H4 (cell line): Measurements from ENCODE around the gene ZFP36L2. TPM values are rescaled to one million over a fixed set of nuclear protein-coding genes. Genes with fewer than 3 reads are reported as not detected.
A peak's percentile ranks its signal among the peaks of the same experiment; 100 is the strongest.

Source experiments
- DNase-seq: peaks from one replicate; pipeline ENCODE4 v3.0.0-alpha.2; 2015; ENCODE audit warnings: low spot score
- total RNA-seq: library from RNA; depleted of rRNA; stranded (reverse); fragments of >200 nt; shearing (Covaris generic); gene quantifications from 2 replicates; pipeline ENCODE4 v1.2.3, GENCODE V29; 2014

The ZFP36L2 gene
- total RNA-seq, 1 experiment from 2014 or later = 2.1 TPM

DNA sequence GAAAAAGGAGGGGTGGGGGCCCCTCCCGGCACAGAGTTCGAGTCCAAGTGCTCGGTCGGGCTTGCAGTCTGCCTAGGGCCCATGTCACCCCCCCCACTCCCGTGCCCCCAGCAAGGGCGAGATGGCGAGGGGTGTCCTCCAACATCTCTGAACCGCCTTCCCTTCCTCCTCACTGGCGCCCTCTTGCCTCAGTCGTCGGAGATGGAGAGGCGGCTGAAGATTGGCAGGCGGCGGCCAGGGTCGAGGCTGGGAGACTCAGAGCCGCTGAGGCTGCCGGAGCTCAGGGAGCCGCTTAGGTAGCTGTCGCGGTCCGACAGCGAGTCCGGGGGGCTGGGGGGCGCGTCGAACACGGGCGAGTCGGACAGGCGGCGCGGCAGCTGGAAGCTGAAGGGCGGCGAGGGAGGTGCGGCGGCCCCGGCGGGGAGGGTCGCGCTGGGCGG lies 2.3 kb downstream of the ZFP36L2 start:
- DNase-seq = peak; percentile 65

DNA sequence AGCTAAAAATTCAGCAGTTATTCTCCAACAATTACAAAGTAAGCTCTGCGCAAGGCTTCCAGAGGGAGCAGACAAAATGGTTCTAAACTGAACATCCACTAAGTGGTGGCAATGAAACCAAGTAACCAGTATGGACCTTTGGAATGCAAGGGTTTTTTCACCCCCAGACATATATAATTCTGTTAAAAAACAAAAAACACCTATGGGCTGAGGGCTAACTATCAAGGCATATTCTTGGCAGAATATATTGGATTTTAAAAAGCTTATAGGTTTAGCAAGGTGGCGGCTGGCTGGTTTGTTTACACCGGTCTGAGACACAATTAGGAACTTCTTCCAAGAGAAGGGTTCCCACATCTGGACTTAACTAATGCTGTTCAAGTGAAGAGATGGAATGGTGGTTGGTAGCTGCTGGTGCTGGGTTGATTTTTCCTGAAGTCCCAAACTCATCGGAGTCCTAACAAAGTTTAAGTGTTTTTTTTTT lies 2.8 kb downstream of the ZFP36L2 start:
- DNase-seq = no peak

DNA sequence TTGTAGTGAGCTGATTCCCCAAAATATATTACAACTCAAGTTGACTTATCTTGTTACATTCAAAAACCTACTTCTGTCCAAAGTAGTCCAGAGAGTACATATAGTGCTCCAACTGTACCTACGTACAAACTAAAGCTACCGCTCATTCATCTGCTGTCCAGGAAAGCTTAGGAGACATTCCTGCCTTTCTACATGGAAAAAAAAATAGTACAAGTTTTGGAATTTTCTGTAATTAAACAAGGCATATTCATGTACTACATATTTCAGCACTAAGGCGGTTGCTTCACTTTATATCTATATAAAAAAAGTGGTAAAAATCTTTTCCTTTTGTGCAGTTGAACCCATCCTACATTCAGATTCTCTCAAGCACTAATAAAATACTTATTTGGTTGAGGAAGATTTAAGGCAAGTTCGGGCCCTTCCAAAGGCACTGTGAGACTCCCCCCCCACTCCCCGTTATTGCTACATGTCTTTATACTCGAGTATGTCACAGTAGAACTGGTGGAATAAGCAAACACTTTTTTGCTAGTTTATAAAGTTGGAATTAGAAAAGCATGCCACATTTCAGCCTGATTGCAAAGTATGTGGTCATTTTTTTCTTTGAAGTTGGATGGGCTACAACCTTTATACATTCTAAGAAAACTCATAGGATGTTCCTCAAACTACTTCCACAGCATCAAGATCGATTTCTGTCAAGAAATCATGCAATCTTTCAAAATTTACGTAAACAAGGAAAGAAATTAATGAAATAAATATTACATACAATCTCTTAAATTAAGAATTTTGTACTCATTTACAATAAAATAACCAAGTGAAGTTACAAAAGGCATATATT lies 3.7 kb downstream of the ZFP36L2 start:
- no peak for DNase-seq

DNA sequence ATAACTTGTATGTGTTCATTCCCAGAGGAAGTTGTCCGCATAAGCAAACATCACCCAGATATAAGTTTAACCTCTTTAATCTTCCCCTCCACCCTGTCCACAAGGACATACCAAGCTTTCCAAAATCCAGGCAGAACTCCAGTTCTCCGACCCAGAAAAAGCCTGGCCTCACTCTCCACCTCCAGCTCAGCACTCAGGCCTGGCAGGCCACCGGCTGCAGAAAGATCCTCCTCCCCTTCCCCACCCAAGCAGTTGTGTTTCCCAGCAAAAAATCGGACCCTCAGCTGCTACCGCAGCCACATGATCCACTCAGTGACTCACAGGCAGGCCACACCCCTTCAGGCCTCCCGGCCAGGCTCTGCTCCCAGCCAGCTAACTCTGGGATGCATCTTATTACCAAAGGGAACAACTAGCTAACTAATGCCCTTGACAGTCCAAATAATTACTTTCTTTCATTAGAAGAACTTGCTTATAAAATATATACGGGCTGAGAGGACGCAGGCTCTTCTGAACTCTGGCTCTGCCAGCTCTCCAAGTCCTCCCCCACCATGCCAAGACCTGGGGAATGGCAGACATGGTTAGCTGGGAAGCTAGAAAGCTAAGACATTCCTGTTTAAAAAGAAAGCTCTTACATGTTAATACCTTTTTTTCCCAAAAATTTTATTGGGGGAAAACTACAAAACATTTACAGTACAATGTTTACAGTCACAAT lies 4.5 kb downstream of the ZFP36L2 start:
- DNase-seq = peak; percentile 94

DNA sequence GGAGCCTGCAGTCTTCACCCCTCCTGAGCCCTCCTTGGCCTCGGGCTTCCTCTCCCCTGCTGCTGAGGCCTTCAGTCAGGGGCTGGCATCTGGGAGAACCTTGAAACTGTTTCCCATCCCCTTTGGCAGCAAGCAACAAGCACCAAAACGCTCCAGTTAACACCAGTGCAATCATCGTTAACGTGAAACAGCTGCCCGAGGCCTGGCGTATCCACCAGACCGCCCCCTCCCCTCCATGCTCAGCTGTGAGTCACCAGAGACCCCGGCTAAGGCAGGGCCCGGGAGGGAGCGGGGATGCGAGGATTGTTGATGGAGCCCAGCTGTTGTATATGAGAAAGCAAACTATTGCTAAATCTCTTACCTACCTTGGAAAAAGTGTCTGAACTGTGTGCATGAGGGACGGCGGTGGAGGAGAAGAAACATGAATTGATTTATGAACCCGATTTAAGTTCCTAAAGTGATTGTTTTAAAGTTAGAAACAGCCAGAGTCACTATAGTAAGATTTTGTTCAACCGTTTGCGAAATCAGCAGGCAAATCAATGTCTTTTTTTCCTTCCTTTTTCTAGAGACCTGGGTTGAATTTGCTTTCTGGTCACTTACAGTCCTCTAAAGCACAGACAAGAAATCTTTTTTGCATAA lies 5.2 kb downstream of the ZFP36L2 start:
- peak; percentile 81 for DNase-seq

DNA sequence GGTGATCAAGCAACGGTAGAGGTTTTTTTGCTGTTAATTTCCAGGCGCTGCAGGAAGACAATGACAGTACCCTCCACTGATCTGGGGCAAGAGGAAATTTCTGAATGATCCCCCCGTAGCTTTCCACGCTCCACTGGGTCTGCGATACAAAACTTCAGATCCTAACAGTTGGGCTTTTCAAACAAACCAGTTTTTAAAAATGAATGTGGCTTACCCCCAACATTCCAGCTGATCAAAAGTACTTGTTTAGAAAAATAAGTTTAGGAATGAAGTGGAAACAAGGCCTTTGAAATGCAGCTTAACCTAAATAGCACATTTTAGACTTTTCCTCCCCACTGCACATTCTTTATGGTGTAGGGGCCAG lies 5.7 kb downstream of the ZFP36L2 start:
- DNase-seq = no peak

DNA sequence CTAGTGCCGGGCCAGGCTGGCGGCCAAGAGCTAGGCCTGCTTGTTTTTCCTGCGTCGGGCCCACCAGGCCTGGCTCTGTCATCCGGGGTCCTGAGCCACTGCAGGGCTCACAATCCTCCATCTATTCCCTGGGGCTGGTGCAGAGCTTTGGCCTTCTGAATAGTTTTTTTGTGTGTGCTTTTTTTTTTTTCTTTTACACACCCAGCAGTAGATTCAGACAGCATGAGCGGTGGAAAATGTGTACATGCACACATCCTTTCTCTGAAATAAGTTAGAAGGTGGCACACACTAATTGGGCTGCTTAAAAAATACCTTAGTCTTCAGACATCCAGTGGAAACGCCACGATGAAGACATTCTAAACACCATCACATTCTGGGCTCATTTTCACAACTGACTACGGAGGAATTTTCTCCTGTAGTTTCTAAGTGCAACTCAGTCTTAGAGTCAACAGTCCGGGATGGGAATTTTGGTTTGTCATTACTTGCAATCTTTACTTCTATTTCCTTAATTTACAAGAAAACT lies 6.1 kb downstream of the ZFP36L2 start:
- no peak for DNase-seq

DNA sequence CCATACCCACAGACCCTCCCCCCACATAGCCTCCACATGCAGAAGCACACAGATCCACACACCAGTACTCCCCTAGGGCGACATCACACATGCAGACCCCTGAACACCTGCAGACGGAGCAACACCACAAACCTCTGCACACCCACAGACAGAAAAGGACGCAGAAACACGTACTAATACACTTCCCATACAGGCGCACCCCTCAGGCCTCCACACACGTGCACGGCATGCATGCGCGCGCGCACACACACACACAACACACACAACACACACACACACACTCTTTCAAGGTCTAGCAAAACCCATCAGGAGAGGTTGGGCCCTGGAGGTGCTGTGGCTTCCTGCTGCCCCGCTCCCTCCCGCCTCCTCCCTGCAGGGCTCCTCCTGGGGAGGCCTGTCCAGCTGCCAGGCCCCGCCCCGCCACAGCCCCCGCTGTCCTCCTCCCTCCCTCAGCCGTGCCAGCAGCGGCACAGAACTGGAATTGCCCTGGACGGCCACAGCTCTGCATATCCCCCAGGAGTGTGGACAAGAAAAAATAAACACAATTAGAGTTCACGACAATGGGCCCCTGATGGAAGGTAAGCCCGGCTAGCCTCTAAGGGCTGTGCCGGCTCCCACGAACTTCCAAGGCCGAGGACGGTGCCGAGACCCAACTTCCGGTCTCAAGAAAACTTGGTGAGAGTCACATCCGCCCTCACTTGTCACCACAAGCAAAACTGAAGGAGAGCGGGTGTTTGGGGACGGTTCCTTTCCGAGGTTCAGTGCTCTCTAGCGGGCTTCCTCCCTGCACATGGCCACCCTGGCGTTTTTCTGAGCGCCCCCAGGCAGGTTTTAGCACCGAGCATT lies 6.8 kb downstream of the ZFP36L2 start:
- peak; percentile 88 for DNase-seq

DNA sequence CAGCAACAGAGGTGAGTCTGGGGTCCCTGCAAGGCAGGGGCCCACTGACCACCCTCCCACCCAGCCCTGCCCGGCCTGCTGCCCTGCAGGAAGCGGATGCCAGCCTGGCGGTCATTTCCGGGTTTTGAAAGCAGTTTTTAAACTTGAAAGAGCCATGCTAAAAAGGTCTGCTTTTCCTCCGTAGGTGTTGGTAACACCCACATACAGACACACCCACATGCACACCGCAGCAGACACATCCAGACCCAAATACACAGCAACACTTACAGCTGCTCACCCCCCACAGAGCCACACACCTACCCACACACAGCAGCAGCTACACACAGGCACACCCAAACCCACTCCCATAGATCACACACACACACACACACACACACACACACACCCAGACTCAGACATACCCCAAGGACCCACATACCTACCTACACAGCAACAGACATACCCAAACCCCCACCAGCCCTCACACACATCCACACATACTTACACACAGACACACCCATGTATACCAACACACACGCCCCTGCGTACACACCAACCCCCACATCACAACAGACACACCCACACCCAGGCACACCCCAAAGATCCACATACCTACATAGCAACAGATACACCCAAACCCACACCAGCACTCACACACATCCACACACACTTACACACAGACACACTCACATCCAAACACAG lies 7.6 kb downstream of the ZFP36L2 start:
- no peak for DNase-seq

DNA sequence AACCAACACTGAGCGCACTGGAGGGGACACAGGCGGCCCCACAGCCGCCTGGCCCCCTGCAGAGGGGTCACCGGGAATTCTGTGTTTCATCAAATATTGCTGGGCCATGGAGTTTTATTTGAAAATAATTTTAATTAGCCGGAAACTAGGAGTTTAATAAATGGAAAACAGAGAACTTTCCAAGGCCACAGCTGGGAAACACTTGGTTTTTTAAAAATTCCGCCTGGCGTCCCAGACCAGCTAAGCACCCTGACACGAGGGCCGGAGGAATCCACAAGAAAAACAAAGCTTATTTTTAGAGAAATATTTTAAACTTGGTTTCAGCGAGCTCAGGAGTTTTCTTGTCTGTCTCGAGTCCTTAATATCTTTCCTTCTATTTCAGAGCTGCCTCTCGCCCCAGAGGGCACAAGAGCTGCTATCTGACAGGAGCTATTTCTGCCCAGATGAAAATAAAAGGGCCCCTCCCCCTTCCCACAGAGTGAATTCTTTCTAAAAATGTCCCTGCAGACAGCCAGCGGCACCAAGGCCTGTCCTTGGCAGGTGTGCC lies 8.2 kb downstream of the ZFP36L2 start:
- no peak for DNase-seq

DNA sequence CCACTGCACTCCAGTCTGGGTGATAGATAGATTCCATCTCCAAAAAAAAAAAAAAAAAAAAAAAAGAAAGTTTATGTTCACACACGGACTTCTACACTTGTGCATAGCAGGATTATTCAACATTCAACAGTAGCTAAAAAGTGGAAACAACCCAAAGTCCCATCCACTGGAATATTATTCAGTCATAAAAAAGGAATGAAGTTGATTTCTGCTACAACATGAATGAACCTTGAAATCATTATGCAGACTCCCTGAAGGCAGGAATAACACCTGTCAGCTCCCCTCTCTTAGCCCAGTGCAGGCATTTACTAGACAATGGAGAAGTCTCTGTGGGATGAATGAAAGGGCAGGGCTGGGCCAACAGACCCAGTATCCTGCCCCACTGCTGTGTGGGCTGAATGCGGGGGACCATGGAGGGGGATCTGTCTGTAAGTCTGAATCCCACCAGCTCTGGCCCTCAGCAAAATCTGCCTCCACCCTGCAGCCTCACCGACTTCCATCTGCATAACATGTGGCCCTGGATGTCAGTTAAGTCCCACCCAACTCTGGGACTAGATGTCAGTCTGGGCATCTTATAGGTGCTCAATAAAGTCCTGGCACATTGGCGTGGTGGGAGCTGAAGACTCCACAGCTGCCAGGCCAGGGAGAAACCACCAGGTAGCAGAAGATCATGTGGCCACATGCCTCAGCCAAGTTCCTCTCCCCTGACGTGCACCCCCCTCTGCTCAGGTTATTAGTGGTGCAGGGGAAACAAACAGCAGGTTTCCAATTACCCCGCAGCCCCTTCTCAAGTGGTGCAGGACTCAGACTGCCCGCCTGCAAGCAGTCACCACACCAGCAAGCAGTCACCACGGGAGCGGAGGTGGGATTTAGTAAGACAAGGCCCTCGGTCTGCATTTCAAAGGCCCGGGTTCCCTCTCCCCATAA lies 8.9 kb downstream of the ZFP36L2 start:
- no peak for DNase-seq

DNA sequence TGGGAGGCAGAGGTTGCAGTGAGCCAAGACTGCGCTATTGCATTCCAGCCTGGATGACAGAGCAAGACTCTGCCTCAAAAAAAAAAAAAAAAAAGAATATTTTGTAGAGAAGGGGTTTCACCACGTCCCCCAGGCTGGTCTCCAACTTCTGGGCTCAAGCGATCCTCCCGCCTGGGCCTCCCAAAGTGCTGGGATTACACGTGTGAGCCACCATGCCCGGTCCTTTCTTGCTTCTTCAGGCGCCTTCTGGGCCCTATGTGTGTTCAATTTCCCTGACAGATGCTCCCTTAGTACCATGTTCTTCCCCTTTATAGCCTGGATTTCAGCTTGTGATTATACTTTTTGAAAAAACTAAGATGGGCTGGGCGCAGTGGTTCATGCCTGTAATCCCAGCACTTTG lies 9.8 kb downstream of the ZFP36L2 start:
- no peak for DNase-seq

DNA sequence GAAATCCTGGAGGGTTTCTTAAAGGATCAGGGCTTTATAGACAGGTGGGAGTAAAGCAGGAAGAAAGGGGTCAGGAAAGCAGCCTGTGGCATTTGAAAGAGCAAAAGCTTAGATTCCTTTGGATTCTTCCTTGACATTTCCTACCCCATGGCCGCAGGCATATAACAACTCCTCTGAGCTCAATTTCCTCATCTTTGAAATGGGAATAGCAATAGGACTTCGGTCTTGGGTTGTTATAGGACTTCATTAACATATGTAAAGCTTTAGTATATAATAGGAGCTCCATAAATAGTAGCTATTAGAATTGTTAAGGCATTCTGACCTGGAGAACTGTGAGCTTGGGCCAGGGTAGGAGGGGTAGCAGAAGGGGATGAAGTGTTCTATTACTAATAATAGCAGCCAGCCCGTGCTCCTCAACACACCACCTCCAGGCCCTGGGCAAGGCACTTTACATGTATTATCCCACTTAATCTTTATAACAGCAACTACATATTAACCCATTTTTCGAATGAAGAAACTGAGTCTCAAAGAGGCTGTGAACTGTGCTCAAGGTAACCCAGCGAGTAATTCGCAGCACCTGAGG lies 10.6 kb downstream of the ZFP36L2 start:
- no peak for DNase-seq

DNA sequence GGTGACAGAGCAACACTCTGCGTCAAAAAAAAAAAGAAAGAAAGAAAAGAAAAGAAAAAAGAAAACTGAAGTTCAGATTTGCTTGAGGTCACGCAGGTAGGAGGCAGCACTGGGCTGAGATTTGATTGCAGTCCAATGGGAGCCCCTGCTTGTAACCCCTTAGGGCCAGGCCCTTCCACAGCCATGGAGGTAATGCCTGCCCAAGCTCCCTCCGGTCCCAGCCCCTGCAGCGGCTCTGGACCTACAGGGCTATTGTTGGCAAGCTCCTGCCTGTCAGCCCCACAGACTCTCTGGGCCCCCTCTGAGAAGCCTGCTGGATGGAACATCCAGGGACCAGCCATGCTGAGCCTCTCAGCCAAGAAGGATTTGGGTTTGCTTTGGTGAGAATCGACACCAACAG lies 12.2 kb downstream of the ZFP36L2 start:
- no peak for DNase-seq

DNA sequence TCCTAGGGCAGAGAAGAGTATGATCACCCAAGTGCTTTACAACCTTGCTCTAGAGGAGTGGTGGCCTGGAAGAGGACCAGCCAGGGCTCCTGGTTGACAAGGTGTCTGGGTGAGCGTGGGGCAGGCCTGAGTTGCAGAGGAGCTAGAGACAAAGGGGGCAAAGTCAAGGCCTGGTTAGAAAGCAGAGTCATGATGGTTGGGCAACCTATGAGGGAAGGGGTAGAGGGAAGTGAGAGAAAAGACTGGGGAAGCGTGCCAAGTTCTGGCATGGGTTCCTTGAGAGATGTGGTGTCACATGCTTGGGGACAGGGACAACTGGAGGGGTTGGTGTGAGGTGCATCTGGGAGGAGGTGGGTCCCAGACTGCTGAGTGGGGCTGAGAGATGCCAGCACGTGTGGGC lies 13.5 kb downstream of the ZFP36L2 start:
- DNase-seq = no peak

DNA sequence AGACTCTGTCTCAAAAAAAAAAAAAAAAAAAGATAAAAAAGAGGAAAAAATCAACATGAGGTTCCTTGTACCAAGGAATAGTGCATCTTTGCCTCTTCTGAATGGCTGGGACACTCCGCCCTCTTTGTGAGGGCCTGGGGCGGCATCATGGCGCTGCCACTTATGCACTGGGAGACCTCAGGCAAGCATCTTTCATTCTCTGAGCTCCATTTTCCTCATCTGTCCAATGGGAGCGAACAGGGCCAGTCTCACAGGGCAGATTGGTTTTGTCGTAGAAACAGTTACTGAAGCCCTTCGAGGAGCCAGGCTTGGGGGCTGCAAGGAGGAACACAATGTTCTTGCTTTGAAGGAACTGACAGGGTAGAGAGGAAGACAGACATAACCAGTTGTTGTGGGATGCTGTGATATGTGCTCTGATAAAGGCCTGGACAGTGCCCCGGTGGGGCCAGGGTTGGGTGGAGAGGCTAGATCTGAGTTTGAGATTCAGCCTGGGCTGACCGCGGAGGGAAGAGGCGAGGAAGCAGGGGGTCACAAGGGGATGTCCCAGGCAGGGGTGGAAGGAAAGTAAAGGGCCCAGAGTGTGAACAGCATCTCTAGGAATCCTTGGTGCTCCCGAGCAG lies 14.1 kb downstream of the ZFP36L2 start:
- DNase-seq = no peak

DNA sequence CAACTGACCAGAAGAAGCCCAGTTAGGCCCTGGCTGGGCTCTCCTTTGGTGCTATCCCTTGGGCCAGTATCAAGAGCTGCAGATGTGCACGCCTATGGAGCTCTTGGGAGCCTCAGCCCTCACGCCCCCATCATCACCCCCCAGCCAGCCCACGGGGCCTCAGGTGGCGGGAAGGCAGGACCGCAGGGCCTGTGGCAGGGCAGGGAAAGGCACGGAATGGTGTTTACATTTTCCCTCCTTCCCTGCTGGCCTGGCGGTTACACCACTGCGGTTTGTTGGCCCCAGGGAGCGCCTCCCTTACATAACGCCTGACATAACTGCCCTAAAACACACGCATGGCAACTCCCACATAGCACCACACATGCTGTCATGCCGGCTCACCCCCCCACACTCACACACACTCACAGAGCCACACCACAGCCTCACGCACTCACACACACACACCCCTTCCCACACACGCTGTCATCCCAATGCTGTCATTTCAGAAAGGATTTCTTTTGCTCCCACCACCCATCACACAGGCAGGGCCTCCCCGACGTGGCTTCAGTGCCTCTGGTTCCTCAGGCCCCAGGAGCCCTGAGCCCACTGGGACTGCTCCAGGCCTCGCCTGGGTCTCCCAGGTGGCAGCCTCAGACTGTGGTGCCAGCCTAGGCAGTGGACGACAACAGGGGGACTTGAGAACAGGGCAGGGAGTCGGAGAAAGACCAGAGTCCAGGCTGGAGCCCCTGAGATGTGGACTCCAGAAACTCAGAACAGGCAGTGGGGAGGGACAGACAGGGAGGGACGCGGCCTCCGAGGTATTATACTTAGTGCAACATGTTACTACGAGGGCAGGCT lies 15.7 kb downstream of the ZFP36L2 start:
- peak; percentile 94 for DNase-seq

DNA sequence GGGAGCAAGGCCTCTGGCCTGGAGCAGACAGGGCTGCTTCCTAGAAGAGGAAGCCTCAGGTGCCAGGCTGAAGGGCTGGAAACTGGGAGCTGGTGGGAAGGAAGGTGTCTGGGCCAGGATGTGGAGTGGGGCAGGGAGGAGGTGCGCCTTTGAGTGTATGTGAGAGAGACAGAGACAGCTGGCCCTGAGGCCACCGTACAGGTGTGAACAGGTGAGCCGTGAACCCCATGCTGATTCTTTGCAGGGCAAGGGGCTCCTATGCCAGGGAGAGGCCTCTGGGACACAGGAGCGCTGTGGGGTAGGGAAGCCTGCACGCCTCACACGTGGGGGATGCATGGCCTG lies 16.3 kb downstream of the ZFP36L2 start:
- DNase-seq = no peak
